Measurements from ENCODE around the gene EPHB2.
"Not testable (repeated sequence)": the region's sequence is repeated elsewhere in the genome, so short reads cannot be mapped to it uniquely, and the experiment has no call there.

EPHB2 gene

DNA sequence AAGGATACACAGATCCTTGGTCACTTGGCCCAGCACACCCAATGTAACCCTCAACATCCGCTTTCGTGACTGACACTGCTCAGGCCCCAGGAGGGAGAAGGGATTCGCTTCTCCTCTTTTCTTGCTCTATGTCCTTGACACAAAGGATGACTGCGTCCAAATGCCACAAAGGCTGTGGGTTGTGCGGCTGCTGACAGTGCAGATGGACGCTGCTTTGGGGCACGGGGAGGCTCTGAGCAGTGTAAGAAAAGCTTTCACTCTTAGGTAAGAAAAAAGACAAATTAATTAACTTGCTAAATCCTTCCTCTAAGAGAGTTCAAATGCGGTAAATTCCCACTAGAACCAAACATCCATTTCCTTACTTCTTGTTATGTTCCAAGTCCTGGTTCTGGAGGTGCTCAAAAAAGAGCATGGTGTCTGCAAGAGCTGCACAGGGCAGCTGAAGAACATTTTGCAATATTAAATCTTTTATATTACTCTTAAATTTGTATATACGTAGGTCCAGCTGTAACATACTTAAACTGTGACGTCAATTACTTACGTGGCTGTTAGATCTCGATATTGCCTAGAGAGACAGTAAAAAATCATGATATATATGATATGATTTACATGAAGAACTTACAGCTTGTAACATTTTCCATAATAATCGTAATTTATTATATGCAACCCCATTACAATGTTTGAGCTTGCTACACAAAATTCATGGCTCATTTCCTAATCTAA, 19.4 kb upstream of the EPHB2 start:
- DNase-seq (ENCODE audit: low read depth in 2 of 2), result no peak

GRCh38 chr1:22694172-22694571, 16.5 kb upstream of the EPHB2 start:
- DNase-seq (ENCODE audit: low read depth in 2 of 2), result no peak

- no peak for DNase-seq (ENCODE audit: low read depth in 2 of 2)
Measured at GRCh38 chr1:22696610-22697009, 14.0 kb upstream of the EPHB2 start.

DNA sequence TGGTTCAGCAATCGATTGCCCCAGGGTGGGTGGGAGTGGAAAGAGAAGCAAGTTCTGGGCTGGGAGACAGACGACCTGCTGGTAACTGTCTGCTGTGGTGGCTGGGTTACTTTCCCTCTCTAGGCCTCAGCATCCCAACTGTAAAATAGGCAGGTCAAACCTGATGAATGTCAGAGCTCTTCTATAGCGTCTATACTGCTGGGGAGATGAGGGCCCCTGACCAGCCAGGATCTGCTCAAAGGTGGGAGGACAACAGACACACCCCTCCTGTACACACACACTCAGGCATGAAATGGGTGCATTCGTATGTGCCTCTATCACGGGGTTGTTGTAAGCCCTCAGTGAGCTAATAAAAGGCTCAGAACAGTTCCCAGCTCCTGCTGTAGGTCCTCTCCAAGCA, 12.7 kb upstream of the EPHB2 start:
- DNase-seq (ENCODE audit: low read depth in 2 of 2), result no peak

DNA sequence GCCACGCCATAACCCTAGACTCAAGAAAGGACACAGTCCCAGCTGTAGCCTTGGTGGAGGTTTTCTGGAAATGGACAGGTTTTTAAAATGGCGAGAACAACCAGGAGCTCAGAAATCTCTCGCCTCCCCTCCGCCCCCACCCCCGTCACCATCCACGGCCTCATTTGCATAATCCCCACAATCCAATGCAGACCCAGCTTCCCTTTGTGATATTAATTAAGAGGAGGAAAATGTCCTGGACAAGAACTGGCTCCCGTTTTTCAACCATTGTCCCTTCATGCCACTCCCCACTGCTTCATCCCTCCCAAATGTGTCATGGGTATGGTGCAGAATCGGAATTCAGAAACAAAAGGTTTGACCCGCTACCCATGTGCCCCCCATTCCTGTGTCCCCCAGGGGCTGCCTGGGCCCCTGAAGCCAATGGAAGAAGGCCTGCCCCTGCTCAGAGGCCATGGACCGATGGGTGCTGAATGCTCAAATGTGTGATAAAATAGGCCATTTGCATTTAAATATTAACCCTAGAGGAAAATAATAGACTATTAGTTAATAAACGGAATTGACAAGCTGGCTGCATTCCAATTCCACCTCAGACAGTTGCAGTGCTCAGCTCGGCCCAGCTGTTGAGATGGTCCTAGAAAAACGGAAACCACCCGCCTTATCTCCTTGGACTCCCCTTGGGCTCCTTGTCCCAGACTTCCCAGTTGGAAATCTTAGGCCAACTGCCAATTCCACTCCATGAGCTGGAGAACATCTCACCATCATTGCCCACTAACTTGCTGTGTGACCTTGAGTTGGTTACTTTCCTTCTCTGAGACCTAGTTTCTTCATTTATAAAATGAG, 10.7 kb upstream of the EPHB2 start:
- DNase-seq (ENCODE audit: low read depth in 2 of 2), result no peak

- no peak for DNase-seq (ENCODE audit: low read depth in 2 of 2)
Measured at GRCh38 chr1:22702296-22703085, 8.1 kb upstream of the EPHB2 start.

GRCh38 chr1:22704440-22705067, 6.1 kb upstream of the EPHB2 start:
- DNase-seq (ENCODE audit: low read depth in 2 of 2), result peak; percentile 62 to 67

DNA sequence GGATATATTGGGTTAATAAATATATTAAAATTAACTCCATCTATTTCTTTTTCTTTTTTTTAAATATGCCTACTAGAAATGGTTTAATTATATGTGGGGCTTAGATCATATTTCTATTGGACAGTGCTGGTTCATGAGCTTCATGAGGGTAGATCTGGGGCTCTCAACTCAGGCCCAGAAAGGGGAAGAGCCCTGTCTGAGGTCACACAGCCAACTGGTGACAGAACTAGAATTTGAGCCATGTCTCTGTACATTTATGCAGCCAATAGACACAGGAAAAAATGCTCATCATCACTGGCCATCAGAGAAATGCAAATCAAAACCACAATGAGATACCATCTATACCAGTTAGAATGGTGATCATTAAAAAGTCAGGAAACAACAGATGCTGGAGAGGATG, 5.1 kb upstream of the EPHB2 start:
- DNase-seq (ENCODE audit: low read depth in 2 of 2), result no peak

GRCh38 chr1:22706100-22706499, 4.5 kb upstream of the EPHB2 start:
- not testable (repeated sequence) for DNase-seq (ENCODE audit: low read depth in 2 of 2)

DNA sequence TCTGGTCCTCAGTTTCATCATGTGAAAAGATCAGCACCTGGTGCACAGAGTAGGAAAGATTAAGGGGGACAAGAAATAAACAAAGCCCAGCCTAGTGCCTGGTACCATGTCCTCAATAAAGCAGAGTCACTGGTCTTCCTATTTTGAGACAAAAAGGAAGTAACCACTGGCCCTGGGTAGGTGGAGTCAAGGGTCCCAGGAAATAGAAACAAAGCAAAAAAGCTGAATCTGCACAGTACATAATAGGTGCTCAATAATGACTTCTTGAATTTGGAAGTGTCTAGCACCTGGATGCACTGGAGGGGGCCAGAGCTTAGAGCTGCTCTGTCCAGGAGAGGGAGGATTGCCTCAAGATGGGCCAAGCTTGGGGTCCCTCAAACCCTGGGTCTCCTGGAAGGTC, 1.9 kb upstream of the EPHB2 start:
- DNase-seq (ENCODE audit: low read depth in 2 of 2), result no peak

GRCh38 chr1:22709227-22709626, 1.4 kb upstream of the EPHB2 start:
- no peak for DNase-seq (ENCODE audit: low read depth in 2 of 2)

- peak in 1 of 2 donors; percentile 13 for DNase-seq (ENCODE audit: low read depth in 2 of 2)
Measured at GRCh38 chr1:22709891-22710700, 543 bp upstream of the EPHB2 start.

GRCh38 chr1:22711071-22711470, 432 bp downstream of the EPHB2 start:
- no peak for DNase-seq (ENCODE audit: low read depth in 2 of 2)

GRCh38 chr1:22711591-22712501, 1.2 kb downstream of the EPHB2 start:
- DNase-seq (ENCODE audit: low read depth in 2 of 2), result no peak

- peak in 1 of 2 donors; percentile 22 for DNase-seq (ENCODE audit: low read depth in 2 of 2)
Measured at GRCh38 chr1:22712502-22713271, 2.0 kb downstream of the EPHB2 start.

GRCh38 chr1:22714455-22714854, 3.8 kb downstream of the EPHB2 start:
- DNase-seq (ENCODE audit: low read depth in 2 of 2), result no peak

- DNase-seq (ENCODE audit: low read depth in 2 of 2), result no peak
Measured at GRCh38 chr1:22717037-22717760, 6.6 kb downstream of the EPHB2 start.

DNA sequence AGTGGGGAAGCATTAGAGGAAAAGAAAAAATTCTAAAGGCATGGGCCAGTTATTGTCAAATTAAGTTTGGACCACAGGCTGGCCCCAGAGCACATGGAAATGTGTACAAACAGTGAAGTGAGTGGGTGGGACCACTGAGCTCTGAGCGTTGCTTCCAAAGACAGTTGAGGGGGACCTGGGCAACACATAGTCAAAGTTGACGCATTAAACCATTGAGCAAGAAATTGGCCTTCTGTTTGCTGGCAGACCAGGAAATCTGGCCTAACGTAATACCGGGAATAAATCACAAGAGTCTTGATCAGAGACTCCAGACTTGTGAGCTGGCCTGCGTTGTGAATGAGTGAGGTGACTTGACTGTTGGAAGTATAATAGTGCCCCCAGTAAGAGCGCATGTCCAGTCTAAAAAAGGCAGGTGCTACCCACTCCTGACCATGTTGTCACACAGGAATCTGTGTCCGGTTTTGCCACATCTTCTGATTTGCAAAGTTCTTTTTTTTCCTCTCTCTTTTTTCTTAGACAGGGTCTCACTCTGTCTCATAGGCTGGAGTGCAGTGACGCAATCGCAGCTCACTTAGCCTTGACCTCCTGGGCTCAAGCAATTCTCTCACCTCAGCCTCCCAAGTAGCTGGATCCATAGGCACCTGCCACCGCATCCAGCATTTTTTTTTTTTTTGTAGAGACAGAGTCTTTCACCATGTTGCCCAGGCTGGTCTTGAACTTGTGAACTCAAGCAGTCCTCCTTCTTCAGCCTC, 10.7 kb downstream of the EPHB2 start:
- no peak for DNase-seq (ENCODE audit: low read depth in 2 of 2)
